ENCODE measurements around the gene HSP90AB1.

Gene HSP90AB1

GRCh38 chr6:44268095-44268628 lies 21.3 kb downstream of the HSP90AB1 start:
- peak; percentile 52 to 53 for DNase-seq (ENCODE audit: low read depth in 2 of 2)

- no peak for DNase-seq (ENCODE audit: low read depth in 2 of 2)
Measured at GRCh38 chr6:44269178-44269920, 22.4 kb downstream of the HSP90AB1 start.

DNA sequence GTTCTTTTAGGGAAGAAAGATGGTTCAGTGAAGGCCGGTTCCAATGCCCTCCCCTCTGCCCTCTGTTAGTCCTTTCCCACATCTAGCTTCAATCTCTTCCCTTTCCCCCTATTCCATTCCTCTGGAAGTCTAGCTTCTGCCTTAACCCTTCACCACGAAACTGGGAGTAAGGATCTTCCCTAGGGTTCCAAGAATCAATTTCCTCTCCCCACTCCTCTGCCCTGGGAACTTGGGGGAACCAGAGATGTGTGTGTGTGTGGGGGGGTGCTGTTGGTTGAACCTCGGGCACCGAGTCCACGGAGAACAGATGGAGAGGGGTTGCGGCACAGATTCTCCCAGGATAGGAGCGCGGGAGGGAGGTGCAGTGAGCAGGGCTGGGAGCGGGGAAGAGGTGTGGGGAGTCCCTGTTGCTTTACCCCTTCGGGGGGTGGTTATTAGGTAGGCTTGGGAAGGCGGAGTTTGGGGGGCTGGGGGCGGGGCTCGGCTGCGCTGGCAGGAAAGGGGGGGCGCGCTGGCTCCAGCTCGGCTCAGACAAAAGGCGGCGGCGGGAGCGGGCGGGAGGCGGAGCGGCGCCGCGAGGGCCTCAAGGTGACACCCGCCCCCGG lies 23.1 kb downstream of the HSP90AB1 start, which contains the start of gene TMEM151B:
Gene TMEM151B (plus strand): TSS at position 530 of the 605 bp plus-strand sequence. CDS start 293 bp downstream, outside the sequence.
- DNase-seq (ENCODE audit: low read depth in 2 of 2) = no peak

DNA sequence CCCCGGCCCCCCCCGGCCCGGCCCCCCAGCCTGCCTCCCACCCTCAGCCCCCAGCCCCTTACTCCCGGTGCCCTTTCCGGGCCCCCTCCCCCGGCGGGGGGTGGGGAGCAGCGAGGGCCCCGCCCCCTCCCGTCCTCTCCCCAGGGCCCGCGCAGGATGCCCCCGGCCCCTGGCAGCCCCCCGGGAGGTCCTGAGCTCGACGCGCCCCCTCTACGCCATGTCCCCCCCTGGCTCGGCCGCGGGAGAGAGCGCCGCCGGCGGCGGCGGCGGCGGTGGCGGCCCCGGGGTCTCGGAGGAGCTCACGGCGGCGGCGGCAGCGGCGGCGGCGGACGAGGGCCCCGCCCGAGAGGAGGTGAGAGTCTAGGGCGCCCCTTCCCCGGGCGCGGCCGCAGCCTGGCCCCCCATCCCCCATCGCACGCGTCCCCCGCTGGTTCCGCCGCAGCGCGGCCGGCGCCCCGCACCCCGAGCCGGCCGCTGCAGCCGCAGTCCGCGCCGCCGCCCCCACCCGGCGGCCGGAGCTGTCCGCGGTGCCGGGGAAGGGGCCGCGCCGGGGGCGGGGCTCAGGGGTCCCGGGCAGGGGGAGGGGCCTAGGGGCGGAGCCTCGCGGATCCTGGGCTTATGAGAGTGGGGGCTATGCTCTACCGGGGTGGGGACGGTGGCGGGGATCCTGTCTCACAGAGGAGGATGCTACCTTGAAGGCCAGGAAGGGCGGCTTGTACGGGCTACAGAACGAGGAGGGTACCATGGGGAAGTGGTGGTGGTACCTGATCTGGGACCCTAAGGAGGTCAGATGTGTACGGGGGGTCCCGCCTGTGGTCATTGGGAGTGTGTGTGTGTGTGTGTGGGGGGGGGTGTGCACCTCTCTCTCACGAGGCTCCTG lies 23.9 kb downstream of the HSP90AB1 start:
- DNase-seq (ENCODE audit: low read depth in 2 of 2) = no peak

DNA sequence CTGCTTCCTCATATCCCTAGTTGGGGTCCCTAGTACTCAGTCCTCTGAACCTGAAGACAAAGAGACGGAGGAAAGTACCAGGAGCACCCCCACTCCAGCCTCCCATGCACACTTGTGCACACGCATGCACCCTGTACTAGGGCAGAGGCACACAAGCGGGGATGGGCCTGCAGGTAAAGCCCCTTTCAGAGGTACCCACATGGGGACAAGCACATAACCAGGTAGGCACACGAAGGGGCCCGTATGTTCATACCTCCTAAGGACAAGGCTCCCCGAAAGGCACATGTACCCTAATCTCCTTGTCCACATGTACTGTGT lies 24.5 kb downstream of the HSP90AB1 start:
- no peak for DNase-seq (ENCODE audit: low read depth in 2 of 2)

DNA sequence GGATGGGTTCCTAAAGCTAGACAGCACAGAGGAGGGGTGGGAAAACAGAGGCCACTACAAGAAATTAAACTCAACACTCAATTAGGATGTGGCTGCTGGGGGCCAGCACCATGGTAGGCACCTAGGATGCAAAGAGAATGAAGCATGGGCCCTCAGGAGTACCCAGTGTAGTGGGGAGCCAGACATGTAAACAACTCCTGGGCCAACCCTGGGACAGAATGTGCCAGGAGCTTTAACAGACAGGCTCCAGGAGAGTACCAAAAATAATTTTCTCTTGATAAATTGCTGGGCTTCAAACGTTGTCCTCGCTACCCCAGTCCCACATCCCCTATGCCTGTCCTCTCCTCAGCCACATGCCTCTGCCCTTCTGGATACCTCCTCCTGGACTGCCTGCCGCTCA lies 25.0 kb downstream of the HSP90AB1 start:
- no peak for DNase-seq (ENCODE audit: low read depth in 2 of 2)

DNA sequence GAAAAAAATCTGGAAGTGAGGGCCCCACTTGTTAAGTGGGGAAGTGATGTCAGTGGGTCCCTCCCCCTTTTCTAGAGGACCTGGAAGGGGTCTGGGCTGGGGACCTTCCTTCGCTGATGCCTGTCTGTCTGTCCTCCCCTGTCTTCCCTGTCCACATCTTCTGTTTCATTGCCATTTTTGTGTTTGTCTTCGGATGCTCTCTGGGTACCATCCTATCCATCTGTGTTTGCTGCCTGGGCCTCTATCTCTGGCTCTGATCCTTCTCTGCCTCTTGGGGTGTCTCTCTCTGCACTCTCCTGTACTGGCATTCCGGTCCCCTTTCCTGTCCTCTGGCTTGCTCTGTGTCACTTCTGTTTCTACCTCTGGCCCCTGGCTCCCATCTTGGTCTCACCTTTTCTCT lies 25.6 kb downstream of the HSP90AB1 start:
- DNase-seq (ENCODE audit: low read depth in 2 of 2) = no peak

- DNase-seq (ENCODE audit: low read depth in 2 of 2) = no peak
Measured at GRCh38 chr6:44272999-44273566, 26.2 kb downstream of the HSP90AB1 start.

DNA sequence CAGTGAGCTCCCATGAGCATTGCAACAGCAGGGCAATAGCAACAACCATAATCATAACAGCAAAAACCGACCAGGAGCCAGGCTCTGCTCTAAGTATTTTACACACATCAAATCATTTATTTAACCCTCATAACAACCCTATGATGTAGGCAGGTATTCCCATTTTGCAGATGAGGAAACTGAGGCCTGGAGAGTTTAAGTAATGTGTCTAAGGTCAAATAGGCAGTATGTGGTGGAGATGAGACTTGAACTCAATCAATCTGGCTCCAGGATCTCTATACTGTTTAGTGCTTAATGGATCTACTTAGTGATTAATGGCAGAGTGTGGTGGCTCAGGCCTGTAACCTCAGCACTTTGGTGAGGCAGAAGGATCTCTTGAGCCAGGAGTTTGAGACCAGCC lies 26.7 kb downstream of the HSP90AB1 start:
- no peak for DNase-seq (ENCODE audit: low read depth in 2 of 2)

- no peak for DNase-seq (ENCODE audit: low read depth in 2 of 2)
Measured at GRCh38 chr6:44275271-44275748, 28.4 kb downstream of the HSP90AB1 start.

GRCh38 chr6:44275749-44276648 lies 29.1 kb downstream of the HSP90AB1 start:
- no peak for DNase-seq (ENCODE audit: low read depth in 2 of 2)

- no peak for DNase-seq (ENCODE audit: low read depth in 2 of 2)
Measured at GRCh38 chr6:44276667-44277640, 30.1 kb downstream of the HSP90AB1 start.

DNA sequence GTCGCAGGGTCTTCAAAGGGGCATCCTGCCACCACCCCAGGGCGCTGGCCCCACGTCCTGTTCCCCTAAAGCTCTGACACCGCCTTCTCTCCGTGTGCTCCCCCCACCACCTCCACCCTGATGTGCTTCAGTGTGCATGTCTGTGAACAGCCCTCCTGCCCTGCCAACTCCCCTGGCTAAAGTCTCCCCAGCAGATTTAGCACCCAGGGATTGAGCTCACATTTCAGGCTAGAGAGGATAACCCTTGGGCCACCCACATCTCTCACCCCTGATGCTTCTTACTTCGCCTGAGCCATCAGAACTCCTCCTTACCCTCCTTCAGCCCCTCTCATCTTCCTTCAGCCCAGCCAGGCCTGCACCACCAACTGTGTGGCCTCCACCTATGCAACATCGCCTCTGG lies 30.9 kb downstream of the HSP90AB1 start:
- DNase-seq (ENCODE audit: low read depth in 2 of 2) = no peak

- DNase-seq (ENCODE audit: low read depth in 2 of 2) = no peak
Measured at GRCh38 chr6:44278315-44278714, 31.4 kb downstream of the HSP90AB1 start.

- DNase-seq (ENCODE audit: low read depth in 2 of 2) = no peak
Measured at GRCh38 chr6:44278774-44279697, 32.1 kb downstream of the HSP90AB1 start.

DNA sequence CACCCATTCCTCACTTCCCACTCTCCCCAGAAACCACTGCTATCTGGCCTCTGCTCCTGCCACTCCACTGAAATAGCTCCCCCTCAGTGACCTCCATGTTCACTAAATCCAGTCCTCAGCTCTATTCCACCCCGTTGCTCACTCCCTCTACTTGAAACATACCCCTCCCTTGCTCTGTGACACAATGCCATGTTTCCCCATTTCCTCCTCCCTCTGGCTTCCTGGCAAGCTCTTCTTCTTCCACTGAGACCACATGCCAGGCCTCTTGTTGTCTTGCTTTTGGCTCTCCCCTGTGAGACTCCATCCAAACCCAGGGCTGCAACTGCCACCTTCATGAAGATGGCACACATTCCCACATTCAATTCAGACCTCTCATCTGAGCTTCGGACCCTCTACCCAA lies 37.2 kb downstream of the HSP90AB1 start:
- no peak for DNase-seq (ENCODE audit: low read depth in 2 of 2)

DNA sequence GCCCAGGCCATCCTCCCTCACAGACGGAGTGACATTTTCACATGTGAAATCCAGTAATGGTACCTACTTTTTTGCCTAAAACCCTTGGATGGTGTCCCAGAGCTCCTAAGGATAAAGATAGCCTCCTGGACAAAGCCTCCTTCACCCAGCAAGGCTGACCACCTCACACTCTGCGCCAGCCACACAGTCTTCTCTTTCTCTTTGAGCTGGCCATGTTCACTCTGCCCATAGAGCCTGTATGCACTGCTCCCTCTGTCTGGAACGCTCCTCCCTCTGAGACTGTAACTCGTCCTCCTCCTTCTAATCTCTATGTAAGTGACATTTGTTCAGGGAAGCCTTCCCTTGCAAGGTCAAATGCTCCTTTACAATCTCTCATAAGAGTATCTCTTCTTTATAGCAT lies 38.0 kb downstream of the HSP90AB1 start:
- DNase-seq (ENCODE audit: low read depth in 2 of 2) = no peak

DNA sequence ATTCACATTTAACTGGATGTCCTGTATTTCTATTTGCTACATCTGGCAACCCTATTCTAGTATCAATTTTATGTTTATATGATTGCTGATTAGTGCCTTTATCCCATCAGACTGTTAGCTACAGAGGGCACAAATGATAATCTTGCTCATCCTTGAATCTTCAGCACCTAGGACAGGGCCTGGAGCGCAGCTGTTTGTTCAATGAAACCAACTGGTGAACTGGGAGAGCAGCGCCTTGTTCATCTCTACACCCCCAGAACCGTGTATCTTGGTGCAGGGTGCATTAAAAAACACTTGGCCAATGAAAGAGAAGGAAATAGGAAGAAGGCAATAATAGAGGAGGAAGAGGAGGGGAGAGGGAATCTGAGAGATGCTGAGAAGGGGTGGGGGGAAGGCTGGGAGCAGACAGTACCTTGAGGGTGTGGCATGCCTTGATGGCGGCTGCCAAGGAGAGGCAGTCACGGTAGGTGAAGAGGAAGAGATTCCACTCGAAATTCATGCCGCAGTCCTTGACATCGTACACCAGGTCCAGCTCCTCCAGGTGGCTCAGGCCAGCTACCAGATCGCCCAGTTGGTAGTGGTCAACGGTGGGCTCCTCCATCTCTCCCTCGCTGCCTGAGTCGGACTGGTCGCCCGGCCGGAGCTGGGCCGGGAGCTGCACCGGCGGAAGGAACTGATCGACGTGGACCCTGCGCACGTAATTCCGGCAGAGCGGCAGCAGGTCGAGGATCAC lies 38.8 kb downstream of the HSP90AB1 start:
- no peak for DNase-seq (ENCODE audit: low read depth in 2 of 2)

All from stimulated activated CD4-positive, alpha-beta T cell treated with anti-CD3 and anti-CD28 coated beads, Interleukin-4, amount 100 ng/mL, for 48 hours (primary cell).